GM18951 (cell line): Measurements from ENCODE around the gene ZNF527.
"Not testable (repeated sequence)": the region's sequence is repeated elsewhere in the genome, so short reads cannot be mapped to it uniquely, and the experiment has no call there.

ENCODE experiments used
- POLR2A ChIP-seq: IDR thresholded peaks from 4 replicates; pipeline ENCODE4 v1.6.1; 2011; ENCODE audit warnings: mild to moderate bottlenecking; ENCODE audit not compliant: insufficient read length, insufficient read depth; ENCODE audit errors: extremely low read depth
- in situ Hi-C: fragments of 300-500 bp; cut with MboI; formaldehyde crosslinking; loops from one replicate; pipeline ENCODE4 v1.12.0; 2022; ENCODE audit warnings: low sequenced_read_pairs, mixed read lengths, inconsistent platforms; ENCODE audit not compliant: unreplicated experiment

ZNF527 gene

GRCh38 chr19:37389234-37389633 lies 18.3 kb downstream of the ZNF527 start:
- in situ Hi-C loops, result no loop called here
- no peak for TF ChIP-seq POLR2A

- in situ Hi-C loops, result not testable (repeated sequence)
Observed at GRCh38 chr19:37391399-37391798, 20.5 kb downstream of the ZNF527 start.

- no peak for TF ChIP-seq POLR2A
- in situ Hi-C loops, result no loop called here
Observed at GRCh38 chr19:37401078-37401477, 30.2 kb downstream of the ZNF527 start.

GRCh38 chr19:37403403-37403802 lies 32.5 kb downstream of the ZNF527 start:
- in situ Hi-C loops, result no loop called here

GRCh38 chr19:37406140-37406846 lies 35.4 kb downstream of the ZNF527 start:
- in situ Hi-C loops, result not testable (repeated sequence)

More at GRCh38 chr19:37403403-37403802, 32.5 kb downstream of the ZNF527 start:
- no peak for TF ChIP-seq POLR2A

- in situ Hi-C loops, result no loop called here
- no peak for TF ChIP-seq POLR2A
Observed at GRCh38 chr19:37412700-37413099, 41.8 kb downstream of the ZNF527 start.

GRCh38 chr19:37413313-37414084 lies 42.6 kb downstream of the ZNF527 start:
- in situ Hi-C loops, result no loop called here
- TF ChIP-seq POLR2A, result no peak
